ENCODE data around the gene ALPK3. TPM values are rescaled to one million over a fixed set of nuclear protein-coding genes. Genes with fewer than 3 reads are reported as not detected.

The ALPK3 gene
- total and polyA plus RNA-seq, 9 of the 15 experiments (the other 6 are each of a cell fraction or from before 2014, with no cell fraction given), result 0.04 to 1.0 (median 0.07) TPM; not detected in 2

- TF ChIP-seq ID3 (CRISPR knock-in tag; IDR thresholded peaks at IDR 0.05), result no peak
- TF ChIP-seq ID3 (tag; IDR thresholded peaks at IDR 0.05), result no peak
- peak; percentile 43; the same call in 1 of the 2 replicates for TF ChIP-seq REST (IDR thresholded peaks at IDR 0.05; ENCODE audit: borderline replicate concordance)
- TF ChIP-seq REST (CRISPR knock-in tag; IDR thresholded peaks at IDR 0.05; ENCODE audit: low read depth), result no peak
- TF ChIP-seq SMC3 (conservative IDR thresholded peaks at IDR 0.05; ENCODE audit: insufficient read depth, low read depth, low read length), result no peak
- TF ChIP-seq DDX20 (tag; IDR thresholded peaks at IDR 0.05; ENCODE audit: low read depth), result no peak
- no peak for TF ChIP-seq ZNF551 (CRISPR knock-in tag; IDR thresholded peaks at IDR 0.05)
- peak; percentile 96 for TF ChIP-seq SMAD4 (CRISPR knock-in tag; conservative IDR thresholded peaks at IDR 0.05)
- TF ChIP-seq CBX3 (IDR thresholded peaks at IDR 0.05; ENCODE audit: borderline replicate concordance in 1 of 2, low read length in 2 of 2), result no peak
- TF ChIP-seq SIN3A (IDR thresholded peaks at IDR 0.05; ENCODE audit: borderline replicate concordance in 2 of 2, control insufficient read depth in 1 of 2, low read depth in 2 of 2, low read length in 2 of 2), result no peak
- no peak for TF ChIP-seq PTBP1 (IDR thresholded peaks at IDR 0.05; ENCODE audit: low read depth, low read length)
- no peak for TF ChIP-seq CBX2 (IDR thresholded peaks at IDR 0.05; ENCODE audit: insufficient read depth, low read length, poor library complexity, severe bottlenecking)
- TF ChIP-seq STAT5B (CRISPR knock-in tag; IDR thresholded peaks at IDR 0.05), result no peak
- TF ChIP-seq ZNF146 (CRISPR knock-in tag; IDR thresholded peaks at IDR 0.05; ENCODE audit: unreplicated experiment), result no peak
- no peak for TF ChIP-seq GABPA (tag; conservative IDR thresholded peaks at IDR 0.05; ENCODE audit: low read depth)
- no peak for TF ChIP-seq ZNF512 (tag; IDR thresholded peaks at IDR 0.05)
- no peak for TF ChIP-seq BDP1 (IDR thresholded peaks at IDR 0.05; ENCODE audit: insufficient read depth, insufficient read length)
- TF ChIP-seq ARID2 (IDR thresholded peaks at IDR 0.05), result no peak
Observed at GRCh38 chr15:84914909-84915605, 97.9 kb downstream of the ALPK3 start (continued).

Data from K562 (cell line).